GM10266 (cell line): Measurements from ENCODE around the gene C17orf67.
A peak's percentile ranks its signal among the peaks of the same experiment; 100 is the strongest.

Experiments used
- DNase-seq: peaks from one replicate; pipeline ENCODE4 v3.0.0; 2012; ENCODE audit errors: extremely low spot score
- TF ChIP-seq, protein P1 (sequence below): IDR thresholded peaks from 2 replicates; pipeline ENCODE4 v1.5.1; 2012; ENCODE audit warnings: mild to moderate bottlenecking, low read depth; ENCODE audit not compliant: control insufficient read depth, insufficient read depth; ENCODE audit errors: missing control alignments

C17orf67 gene

DNA sequence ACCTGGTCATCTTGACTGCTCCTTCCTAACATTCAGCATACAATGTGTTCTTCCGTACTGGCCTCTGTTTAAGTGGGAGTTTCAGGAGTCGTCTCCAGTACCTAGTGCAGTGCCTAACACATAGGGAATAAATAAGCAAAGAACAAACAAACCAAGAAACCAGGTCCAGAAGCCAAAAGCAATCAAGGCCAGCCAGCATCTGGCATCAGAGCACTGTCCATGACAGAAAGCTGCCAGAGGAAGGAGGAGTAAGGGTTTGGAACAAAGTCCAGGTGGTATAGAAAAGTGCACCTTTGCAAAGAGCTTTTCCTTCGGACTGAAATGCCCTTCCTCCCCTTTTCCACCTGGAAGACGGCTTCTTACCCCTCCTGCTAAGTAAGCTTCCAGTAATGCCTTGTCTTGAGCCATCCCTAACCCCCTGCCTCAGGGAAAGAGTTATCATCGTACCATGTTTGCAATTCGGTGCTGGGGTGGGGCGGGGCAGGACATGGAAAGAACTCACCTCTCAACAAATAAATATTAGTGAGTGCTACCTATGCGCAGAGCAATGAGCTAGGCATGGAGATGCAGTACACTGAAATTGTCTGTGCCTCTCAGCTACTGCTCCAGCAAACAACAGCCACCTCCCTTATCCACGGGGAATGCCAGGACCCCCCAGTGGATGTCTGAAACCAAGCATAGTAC lies 47.6 kb downstream of the C17orf67 start:
- TF ChIP-seq, protein P1, sequence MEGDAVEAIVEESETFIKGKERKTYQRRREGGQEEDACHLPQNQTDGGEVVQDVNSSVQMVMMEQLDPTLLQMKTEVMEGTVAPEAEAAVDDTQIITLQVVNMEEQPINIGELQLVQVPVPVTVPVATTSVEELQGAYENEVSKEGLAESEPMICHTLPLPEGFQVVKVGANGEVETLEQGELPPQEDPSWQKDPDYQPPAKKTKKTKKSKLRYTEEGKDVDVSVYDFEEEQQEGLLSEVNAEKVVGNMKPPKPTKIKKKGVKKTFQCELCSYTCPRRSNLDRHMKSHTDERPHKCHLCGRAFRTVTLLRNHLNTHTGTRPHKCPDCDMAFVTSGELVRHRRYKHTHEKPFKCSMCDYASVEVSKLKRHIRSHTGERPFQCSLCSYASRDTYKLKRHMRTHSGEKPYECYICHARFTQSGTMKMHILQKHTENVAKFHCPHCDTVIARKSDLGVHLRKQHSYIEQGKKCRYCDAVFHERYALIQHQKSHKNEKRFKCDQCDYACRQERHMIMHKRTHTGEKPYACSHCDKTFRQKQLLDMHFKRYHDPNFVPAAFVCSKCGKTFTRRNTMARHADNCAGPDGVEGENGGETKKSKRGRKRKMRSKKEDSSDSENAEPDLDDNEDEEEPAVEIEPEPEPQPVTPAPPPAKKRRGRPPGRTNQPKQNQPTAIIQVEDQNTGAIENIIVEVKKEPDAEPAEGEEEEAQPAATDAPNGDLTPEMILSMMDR: no peak
- DNase-seq: no peak

DNA sequence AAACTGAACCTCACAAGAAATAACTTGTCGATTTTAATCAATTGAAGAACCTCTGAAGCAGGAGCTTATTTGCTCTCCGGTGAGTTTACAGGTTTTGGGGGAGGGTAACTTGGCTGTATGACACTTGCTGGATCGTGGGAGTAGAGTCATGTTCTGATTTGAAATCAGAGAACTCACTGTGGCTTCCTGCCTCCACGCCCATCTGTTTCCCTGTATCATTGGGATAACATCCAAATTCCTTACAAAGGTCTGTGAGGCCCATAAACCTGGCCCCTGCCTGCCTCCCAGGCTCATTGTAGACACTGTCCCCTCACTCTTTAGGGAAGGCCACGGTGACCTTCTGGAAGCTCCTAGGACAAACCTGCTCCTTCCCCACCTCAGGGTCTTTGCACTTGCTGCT lies 48.3 kb downstream of the C17orf67 start:
- TF ChIP-seq, protein P1: no peak
- no peak for DNase-seq

DNA sequence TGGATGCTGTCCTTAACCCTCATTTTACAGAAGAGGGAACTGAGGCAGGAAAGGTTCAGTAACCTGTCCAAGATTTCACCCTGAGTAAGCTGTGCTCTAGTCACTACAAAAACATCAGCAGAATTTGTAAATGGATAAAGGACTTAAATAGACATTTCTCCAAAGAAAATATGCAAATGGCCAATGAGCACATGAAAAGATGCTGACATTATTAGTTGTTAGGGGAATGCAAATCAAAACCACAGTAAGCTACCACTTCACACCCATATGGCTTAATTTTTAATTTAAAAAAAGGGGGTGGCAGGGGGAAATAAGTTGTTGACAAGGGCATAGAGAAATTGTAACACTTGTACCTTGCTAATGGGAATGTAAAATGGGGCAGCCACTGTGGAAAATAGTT lies 51.4 kb downstream of the C17orf67 start:
- DNase-seq: no peak
- TF ChIP-seq, protein P1: no peak

DNA sequence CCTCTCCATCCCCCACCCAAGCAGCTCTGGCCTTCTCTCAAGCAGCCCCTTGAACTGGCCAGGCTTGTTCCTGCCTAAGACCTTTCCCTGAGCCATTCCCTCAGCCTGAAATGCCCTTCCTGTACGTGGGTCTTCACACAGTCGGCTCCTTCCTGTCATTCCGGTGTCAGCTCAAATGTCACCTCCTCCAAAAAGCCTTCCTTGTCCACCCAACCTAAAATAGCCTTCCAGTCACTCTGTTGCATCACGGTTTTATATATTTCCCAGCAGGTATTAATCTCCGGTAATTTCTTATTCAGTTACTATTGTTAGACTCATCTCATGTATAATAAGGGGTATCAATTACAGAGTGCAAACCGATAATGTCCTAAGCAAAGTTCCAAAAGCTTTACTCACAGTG lies 51.8 kb downstream of the C17orf67 start:
- TF ChIP-seq, protein P1: no peak
- DNase-seq: no peak

DNA sequence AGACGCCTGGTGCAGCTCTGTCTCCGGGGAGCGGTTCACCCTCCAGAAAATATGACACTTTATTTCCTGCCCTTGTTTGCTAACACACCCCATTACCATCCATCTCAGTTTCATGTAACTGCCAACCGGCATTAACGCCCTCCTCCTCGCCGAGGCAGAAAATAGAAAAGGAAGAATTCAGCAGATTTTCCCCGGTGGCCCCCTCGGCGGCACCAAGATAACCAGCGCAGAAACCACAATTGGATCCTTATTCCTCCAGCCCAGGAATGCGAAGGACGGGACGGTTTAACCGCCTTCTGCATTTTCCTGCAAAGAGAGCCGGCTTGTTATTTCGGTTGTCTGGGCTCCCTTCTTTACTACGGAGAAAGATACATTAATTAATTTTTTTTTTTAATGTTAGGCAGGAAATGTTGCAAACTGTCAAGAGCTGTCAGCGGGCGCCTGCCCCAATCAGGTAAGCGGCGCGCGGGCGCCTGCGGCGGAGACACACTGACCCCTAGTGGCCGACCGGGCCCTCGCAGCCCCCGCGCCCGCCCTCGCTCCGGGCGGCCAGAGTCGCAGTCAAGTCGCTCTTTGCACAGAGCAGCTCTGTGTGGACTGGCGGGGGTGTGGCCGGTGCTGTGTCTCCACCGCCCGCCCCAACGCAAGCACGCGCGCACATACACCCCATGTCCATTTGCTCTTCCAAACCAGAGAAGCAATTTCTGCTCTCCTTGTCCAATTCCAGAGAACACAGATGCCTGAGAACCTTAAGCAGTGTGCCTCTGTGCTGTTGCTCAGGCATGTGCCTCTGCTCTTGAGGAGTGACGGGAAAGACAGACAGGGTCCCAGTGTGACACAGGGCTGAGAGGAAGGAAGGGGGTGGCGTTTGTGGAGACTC lies 53.6 kb downstream of the C17orf67 start:
- TF ChIP-seq, protein P1: peak; percentile 98
- peak; percentile 82 for DNase-seq

DNA sequence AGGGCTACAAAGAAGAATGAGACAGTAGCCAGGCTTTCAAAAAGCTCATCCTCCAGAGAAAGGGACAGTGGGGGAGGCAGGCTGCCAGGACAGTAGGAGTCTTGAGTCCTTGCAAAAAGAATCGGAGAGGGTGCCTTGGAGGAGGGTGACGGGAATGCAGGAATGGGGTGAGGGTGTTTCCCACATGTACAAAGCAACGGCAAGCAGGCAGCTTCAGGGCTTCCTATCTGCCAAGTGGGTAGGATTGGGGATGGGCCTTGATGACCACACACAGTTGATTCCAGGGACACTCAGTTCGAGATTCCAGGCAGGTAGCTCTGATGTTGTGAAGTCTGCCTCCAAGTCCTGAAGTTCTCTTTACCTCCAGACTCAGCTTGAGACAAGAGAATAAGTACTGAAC lies 54.4 kb downstream of the C17orf67 start:
- TF ChIP-seq, protein P1: no peak
- DNase-seq: no peak

DNA sequence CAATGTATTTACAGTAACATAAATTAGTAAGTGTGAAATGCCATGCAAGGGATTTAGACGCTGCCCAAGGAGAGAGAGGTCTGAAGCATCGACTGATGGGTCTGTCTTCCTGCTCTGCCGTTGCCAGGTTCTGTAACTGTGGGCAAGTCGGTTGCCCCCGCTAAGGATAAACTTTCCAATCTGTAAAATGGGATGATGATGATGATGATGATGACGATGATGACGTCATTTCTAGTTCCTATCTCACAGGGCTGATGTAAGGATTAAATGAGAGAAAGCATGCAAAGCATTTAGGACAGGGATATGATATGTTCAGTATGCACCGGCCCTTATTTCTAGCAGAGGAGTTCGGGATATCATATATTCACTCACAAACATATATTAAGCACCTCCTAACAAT lies 54.8 kb downstream of the C17orf67 start:
- no peak for DNase-seq
- TF ChIP-seq, protein P1: no peak
